Stomach (tissue), 4 donors: ENCODE data around the gene FBXO8.

Experiments used
- POLR2A ChIP-seq, 4 donors: fragments of 450-650 bp; IDR thresholded peaks; one replicate each; pipeline ENCODE4 v1.6.1; 2016; ENCODE audit warnings: antibody characterized with exemption in 4 of 4, control low read depth in 2 of 4, mild to moderate bottlenecking in 1 of 4, moderate library complexity in 1 of 4
- POLR2AphosphoS5 ChIP-seq, 3 donors: sonication (generic); formaldehyde crosslinking; IDR thresholded peaks; one replicate each; pipeline ENCODE4 v1.6.1; 2016; ENCODE audit warnings: antibody characterized with exemption in 3 of 3
- TF ChIP-seq, protein P1 (sequence below), 7 experiments: fragments of 450-650 bp in 4 of 7; fragments of 200-600 bp in 3 of 7; sonication (generic) in 3 of 7; IDR thresholded peaks; one replicate each; pipeline ENCODE4 v1.5.1; 2016 to 2019; ENCODE audit warnings: antibody characterized with exemption in 7 of 7, control low read depth in 2 of 7, mild to moderate bottlenecking in 1 of 7

DNA sequence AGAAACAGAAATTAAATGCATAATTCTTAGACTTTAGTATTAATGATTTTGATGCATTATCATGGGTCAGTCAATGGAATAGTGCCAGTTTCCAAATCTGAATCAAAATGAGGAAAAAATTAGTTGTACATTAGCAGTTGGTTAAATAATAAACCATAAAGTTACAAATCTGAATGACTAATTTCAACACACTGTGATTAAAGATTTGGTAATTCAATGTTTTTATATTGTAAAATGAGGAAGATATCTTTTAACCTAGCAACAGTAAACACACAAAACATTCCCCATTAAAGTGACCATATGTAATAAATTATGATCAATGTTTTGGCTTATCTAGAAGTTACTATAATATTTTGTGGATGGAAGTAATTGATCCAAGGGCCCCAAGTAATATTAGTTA, 1.6 kb downstream of the FBXO8 start:
- TF ChIP-seq, protein P1, sequence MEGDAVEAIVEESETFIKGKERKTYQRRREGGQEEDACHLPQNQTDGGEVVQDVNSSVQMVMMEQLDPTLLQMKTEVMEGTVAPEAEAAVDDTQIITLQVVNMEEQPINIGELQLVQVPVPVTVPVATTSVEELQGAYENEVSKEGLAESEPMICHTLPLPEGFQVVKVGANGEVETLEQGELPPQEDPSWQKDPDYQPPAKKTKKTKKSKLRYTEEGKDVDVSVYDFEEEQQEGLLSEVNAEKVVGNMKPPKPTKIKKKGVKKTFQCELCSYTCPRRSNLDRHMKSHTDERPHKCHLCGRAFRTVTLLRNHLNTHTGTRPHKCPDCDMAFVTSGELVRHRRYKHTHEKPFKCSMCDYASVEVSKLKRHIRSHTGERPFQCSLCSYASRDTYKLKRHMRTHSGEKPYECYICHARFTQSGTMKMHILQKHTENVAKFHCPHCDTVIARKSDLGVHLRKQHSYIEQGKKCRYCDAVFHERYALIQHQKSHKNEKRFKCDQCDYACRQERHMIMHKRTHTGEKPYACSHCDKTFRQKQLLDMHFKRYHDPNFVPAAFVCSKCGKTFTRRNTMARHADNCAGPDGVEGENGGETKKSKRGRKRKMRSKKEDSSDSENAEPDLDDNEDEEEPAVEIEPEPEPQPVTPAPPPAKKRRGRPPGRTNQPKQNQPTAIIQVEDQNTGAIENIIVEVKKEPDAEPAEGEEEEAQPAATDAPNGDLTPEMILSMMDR (IDR thresholded peaks at IDR 0.05), result no peak
- TF ChIP-seq POLR2AphosphoS5 (IDR thresholded peaks at IDR 0.05) (no peak), POLR2A (IDR thresholded peaks at IDR 0.05) (no peak)
